Measurements from ENCODE around the gene KCNC2.

The KCNC2 gene

GRCh38 chr12:75121036-75121705, 88.5 kb downstream of the KCNC2 start:
- TF ChIP-seq CTCF (IDR thresholded peaks at IDR 0.05; ENCODE audit: control extremely low read depth, extremely low read depth, low read depth, missing control alignments) = no peak
- ChIA-PET CTCF (interaction anchor here (0.8 to 1.6 kb wide), 3 partner anchors 9 to 23 kb away, joined by 3 to 4 read pairs (median 3); no protein-coding TSS in a partner anchor), POLR2A (no interaction called here)
- DNase-seq (ENCODE audit: extremely low spot score) = no peak

- TF ChIP-seq CTCF (IDR thresholded peaks at IDR 0.05; ENCODE audit: control extremely low read depth, extremely low read depth, low read depth, missing control alignments) = no peak
- DNase-seq (ENCODE audit: extremely low spot score) = no peak
- ChIA-PET CTCF (interaction anchor here (1.0 to 1.6 kb wide), 3 partner anchors 8 to 14 kb away, joined by 3 to 4 read pairs (median 3); no protein-coding TSS in a partner anchor), POLR2A (no interaction called here)
These were observed 89.3 kb downstream of the KCNC2 start for GRCh38 chr12:75120311-75120711.

- TF ChIP-seq CTCF (IDR thresholded peaks at IDR 0.05; ENCODE audit: control extremely low read depth, extremely low read depth, low read depth, missing control alignments) = no peak
- ChIA-PET POLR2A (no interaction called here), CTCF (interaction anchor here (1.1 to 1.9 kb wide), 3 partner anchors 9 to 15 kb away, joined by 3 to 5 read pairs (median 5); no protein-coding TSS in a partner anchor)
- no peak for DNase-seq (ENCODE audit: extremely low spot score)
These were observed 92.9 kb downstream of the KCNC2 start for GRCh38 chr12:75116646-75117198.

GRCh38 chr12:75115748-75116147, 93.9 kb downstream of the KCNC2 start:
- no peak for DNase-seq (ENCODE audit: extremely low spot score)
- POLR2A ChIA-PET = no interaction called here
- CTCF ChIA-PET = interaction anchor here (1.1 to 1.9 kb wide), 3 partner anchors 8 to 16 kb away, joined by 3 to 5 read pairs (median 5); no protein-coding TSS in a partner anchor
- TF ChIP-seq CTCF (IDR thresholded peaks at IDR 0.05; ENCODE audit: control extremely low read depth, extremely low read depth, low read depth, missing control alignments) = no peak

DNA sequence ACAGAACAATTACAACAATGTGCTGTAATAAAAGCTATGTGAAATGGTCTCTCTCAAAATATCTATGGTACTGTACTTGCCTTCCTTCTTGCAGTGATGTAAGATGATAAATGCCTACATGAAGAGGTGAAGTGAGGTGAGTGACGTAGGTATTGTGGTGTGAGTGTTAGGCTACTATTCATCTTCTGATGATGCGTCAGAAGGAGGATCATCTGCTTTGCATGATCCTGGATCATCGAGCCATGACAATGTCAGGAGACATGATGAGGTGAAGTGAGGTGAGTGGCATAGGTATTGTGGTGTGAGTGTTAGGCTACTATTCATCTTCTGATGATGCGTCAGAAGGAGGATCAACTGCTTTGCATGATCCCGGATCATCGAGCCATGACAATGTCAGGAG, 105.8 kb downstream of the KCNC2 start:
- no peak for DNase-seq (ENCODE audit: extremely low spot score)

DNA sequence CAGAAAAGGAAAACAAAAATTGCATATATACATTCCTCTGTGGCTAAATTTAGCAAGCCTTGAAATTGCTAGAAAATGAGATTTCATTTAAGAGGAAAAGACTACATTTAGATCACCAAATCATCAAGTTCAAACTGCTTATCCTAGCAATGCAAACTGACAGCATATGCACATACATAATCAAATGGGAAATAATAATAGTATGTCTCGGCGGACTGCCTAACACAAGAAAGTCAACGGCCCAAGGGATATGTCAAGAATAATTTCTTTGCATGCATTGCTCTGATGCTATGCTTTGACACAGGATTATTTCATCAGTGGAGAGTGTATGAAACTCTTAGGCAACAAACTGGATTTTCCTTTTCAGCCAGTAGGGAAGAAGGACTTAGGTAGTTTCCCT, 107.9 kb downstream of the KCNC2 start:
- DNase-seq (ENCODE audit: extremely low spot score) = no peak
- ChIA-PET CTCF (no interaction called here), POLR2A (no interaction called here)
- no peak for TF ChIP-seq CTCF (IDR thresholded peaks at IDR 0.05; ENCODE audit: control extremely low read depth, extremely low read depth, low read depth, missing control alignments)

More for the DNA sequence above, 105.8 kb downstream of the KCNC2 start:
- ChIA-PET POLR2A (no interaction called here), CTCF (interaction anchor here (0.6 kb wide), 1 partner anchor 10 kb away, joined by 3 read pairs; no protein-coding TSS in a partner anchor)
- TF ChIP-seq CTCF (IDR thresholded peaks at IDR 0.05; ENCODE audit: control extremely low read depth, extremely low read depth, low read depth, missing control alignments) = no peak
